NCI-H1048 (cell line): ENCODE data around the gene ABCC9.

ENCODE experiments used
- DNase-seq: peaks from one replicate; lab custom pipeline; 2025; lab: John Stamatoyannopoulos, UW

ABCC9 gene

GRCh38 chr12:21940549-21941505, at the start of gene ABCC9:
TSS of gene ABCC9 (minus strand) at chr12:21941426. CDS start at chr12:21936674, 4,752 bp downstream.
- DNase-seq, result no peak

GRCh38 chr12:21989819-21990412, 48.7 kb upstream of the ABCC9 start:
- no peak for DNase-seq

DNA sequence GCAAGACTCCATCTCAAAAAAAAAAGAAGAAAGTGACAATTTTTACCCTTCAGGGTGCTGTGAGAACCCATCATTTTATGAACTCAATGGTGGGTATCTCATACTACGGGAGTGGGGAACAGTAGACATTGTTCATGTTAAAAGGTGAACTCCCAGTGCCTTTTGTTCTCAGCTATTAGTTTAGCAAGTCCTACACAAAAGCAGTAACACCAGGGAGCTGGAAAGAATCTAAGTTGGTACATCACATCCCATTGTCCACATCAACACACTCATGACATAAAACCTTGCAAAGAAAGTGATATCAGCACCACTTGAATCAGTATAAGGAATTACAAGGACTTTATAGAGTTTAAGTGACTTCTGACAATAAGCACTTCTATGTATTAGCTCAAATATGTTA, 47.4 kb upstream of the ABCC9 start:
- no peak for DNase-seq

DNA sequence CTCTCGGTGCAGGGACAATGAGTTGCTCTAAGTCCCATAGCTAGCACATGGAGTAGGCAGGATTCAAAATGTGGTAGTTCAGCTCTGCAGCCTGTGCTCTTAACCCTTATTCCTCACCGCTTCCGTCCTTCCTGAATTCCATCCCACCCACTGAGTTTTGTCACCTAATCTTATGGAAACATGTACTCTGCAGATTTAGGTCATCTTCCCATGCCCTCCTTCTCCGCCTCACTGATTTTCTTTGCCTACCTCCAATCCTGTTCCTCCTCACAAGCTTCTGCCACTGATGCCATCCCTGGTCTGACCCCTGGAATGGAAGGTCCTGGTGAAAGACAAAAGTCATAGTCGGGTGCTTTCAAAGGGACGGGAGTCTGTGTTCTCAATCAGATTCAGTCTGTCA, 46.5 kb upstream of the ABCC9 start:
- DNase-seq, result no peak

DNA sequence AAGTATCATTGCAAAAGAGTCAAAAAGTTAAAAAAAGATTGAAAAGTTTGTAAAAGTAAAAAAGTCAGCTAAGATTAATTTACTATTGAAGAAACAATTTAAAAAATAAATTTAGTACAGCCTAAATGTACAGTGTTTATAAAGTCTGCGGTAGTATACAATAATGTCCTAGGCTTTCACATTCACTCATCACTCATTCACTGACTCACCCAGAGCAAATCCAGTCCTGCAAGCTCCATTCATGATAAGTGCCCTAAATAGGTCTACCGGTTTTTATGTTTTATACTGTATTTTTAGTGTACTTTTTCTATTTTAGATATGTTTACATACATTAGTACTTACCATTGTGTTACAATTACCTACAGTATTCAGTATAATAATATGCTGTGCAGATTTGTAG, 43.9 kb upstream of the ABCC9 start:
- DNase-seq, result no peak

DNA sequence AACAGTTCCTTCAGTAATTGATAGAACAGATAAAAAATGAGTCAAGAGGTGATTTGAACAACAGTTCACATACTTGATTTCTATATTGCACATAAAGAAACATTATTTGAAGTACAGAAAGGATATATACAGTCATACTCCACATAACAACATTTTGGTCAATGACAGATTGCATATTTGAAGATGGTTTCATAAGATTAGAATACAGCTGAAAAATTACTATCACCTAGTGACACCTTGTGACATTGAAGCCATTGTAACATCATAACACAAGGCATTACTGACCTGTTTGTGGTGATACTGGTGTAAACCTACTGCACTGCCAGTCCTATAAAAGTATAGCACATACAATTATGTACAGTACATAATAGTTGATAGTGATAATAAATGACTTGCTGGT, 43.1 kb upstream of the ABCC9 start:
- DNase-seq, result no peak

GRCh38 chr12:21983095-21983494, 41.9 kb upstream of the ABCC9 start:
- DNase-seq, result no peak

DNA sequence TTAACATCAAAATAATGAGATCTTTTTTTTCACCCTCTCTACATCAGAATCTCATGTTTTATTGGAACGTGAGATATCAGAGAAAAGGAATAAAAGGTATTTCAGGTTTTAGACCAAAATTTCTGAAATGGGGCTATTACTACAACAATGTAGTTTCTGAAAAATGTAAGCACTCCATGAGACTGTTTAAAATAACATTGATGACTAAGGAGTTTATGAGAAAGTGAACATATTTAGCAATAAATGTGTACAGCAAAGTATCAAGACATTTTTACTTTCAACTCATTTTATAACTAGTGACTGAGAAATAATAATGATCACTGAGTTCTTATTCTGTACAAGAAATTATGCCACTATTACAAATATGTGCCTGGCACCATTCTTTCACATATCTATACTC, 39.3 kb upstream of the ABCC9 start:
- DNase-seq, result no peak

GRCh38 chr12:21975293-21975692, 34.1 kb upstream of the ABCC9 start:
- no peak for DNase-seq

- no peak for DNase-seq
Measured at GRCh38 chr12:21973221-21973620, 32.0 kb upstream of the ABCC9 start.

DNA sequence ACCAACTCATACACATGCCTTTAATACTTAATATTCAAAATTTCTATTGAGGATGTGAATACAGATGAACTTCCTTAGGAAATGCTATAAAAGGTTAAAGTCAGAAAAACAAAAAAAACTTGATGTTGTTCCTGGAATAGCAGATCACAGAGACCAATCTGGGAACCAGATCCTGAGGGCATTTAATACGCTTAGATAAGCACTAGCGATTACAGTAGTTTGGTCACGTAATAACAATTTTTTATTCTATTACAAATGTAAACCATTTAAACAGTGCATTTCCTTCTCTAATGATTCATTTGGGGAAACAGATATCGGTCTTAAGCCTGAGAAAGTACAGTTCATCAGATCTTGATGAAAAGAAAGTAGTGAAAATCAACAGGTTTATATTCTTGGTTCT, 30.8 kb upstream of the ABCC9 start:
- DNase-seq, result no peak

- no peak for DNase-seq
Measured at GRCh38 chr12:21971344-21971743, 30.1 kb upstream of the ABCC9 start.

GRCh38 chr12:21962821-21963220, 21.6 kb upstream of the ABCC9 start:
- DNase-seq, result no peak

DNA sequence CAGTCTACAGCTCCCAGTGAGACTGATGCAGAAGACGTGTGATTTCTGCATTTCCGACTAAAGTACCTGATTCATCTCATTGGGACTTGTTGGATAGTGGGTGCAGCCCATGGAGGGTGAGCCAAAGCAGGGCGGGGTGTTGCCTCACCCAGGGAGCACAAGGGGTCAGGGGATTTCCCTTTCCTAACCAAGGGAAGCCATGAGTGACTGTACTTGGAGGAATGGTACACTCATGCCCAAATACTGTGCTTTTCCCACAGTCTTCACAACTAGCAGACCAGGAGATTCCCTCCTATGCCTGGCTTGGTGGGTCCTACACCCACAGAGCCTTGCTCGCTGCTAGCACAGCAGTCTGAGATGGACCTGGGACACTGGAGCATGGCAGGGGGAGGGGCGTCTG, 21.0 kb upstream of the ABCC9 start:
- DNase-seq, result no peak

- no peak for DNase-seq
Measured at GRCh38 chr12:21950649-21951048, 9.4 kb upstream of the ABCC9 start.

- no peak for DNase-seq
Measured at GRCh38 chr12:21949036-21949435, 7.8 kb upstream of the ABCC9 start.

GRCh38 chr12:21946983-21947382, 5.8 kb upstream of the ABCC9 start:
- no peak for DNase-seq

GRCh38 chr12:21945002-21945401, 3.8 kb upstream of the ABCC9 start:
- no peak for DNase-seq

GRCh38 chr12:21942377-21942703, 1.1 kb upstream of the ABCC9 start:
- no peak for DNase-seq

GRCh38 chr12:21941506-21942376, 515 bp upstream of the ABCC9 start:
- no peak for DNase-seq

DNA sequence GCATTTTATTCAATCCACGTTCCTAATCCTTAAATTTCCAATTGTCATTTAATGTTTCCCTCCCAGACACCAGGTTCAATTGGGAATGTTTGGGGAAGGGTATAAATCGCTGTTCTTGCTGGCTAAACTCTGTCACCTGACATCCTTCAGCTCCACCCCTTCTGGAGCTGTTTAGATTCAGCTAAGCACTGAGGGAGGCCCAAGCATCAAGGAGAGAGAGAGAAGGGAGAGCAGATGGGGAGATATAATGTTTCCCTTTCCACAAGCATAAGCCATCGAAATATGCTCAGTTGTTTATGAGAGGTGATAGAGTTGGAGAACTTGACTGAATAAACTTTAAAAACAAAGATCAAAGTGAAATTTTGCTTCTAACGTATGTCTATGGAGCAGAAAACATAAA, 1.8 kb downstream of the ABCC9 start:
- no peak for DNase-seq

DNA sequence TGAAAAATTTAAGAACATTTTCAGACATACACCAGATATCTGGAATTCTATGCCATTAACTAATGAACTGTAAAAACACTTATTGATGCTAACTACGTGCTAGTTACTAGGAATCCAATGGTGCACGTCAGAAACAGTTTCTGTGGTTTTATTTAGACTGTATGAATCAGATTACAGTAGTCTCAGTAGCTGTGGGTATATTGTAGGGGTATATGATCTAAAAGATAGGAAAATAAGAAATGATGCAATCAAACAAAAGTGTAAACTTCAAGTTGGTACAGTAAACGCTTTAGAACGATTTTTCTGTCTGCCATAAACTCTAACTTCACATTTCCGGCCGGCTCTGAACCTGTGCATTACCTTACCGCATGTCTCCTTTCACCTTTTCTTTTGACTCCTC, 2.3 kb downstream of the ABCC9 start:
- no peak for DNase-seq

DNA sequence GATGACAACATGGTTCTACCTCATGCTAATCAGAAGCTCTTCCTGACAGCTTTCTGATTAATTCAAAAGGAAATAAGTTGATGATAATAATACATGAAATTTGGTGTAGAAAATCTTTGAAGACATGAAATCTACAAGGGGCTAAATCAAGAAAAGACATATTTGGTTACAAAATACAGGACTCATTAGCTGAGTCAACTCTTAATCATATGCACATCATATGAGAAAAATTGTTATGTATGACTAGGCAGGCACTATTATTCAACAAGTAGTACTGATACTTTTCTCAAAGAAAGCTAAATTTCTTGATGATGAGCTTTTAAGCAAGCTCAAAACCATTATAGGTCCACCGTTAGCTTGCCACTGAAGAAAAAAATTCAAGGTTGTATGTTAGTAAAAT, 7.1 kb downstream of the ABCC9 start:
- DNase-seq, result no peak
